Urinary bladder (tissue), 4 donors: ENCODE data around the gene MEIS1. TPM values are rescaled to one million over a fixed set of nuclear protein-coding genes. Genes with fewer than 3 reads are reported as not detected.

Experiments
- DNase-seq: peaks from one replicate; pipeline ENCODE4 v3.0.0-alpha.2; 2015; ENCODE audit errors: extremely low spot score
- H3K27ac ChIP-seq: one replicate; pipeline ENCODE4 v1.5.1; 2013; ENCODE audit warnings: low read depth, mild to moderate bottlenecking, moderate library complexity
- H3K36me3 ChIP-seq: one replicate; pipeline ENCODE4 v1.6.1; 2013; ENCODE audit warnings: mild to moderate bottlenecking, moderate library complexity; ENCODE audit not compliant: insufficient read depth
- H3K4me1 ChIP-seq: one replicate; pipeline ENCODE4 v1.6.1; 2013; ENCODE audit warnings: mild to moderate bottlenecking, moderate library complexity; ENCODE audit not compliant: insufficient read depth
- H3K4me3 ChIP-seq: one replicate; pipeline ENCODE4 v1.5.1; 2013; ENCODE audit warnings: low read depth, low read length
- WGBS: extraction: QIAGEN DNeasy Blood & Tissue Kit; methylation state at CpG from one replicate; pipeline ENCODE4 v1.1.7; 2013; 5-methylcytosine and 5-hydroxymethylcytosine counted together
- polyA plus RNA-seq: library from polyadenylated mRNA; stranded (reverse); fragments of 200-250 nt; gene quantifications from one replicate; pipeline ENCODE4 v1.2.3, GENCODE V29; 2013
- total RNA-seq: library from RNA; depleted of rRNA; stranded (reverse); fragments of >200 nt; gene quantifications from one replicate; pipeline ENCODE4 v1.2.3, GENCODE V29; 2014
- donor health status: healthy with polysubstance abuse.
- donor health status: healthy.

Gene MEIS1
- total and polyA plus RNA-seq, 2 donors: 46.5 to 213 TPM

DNA sequence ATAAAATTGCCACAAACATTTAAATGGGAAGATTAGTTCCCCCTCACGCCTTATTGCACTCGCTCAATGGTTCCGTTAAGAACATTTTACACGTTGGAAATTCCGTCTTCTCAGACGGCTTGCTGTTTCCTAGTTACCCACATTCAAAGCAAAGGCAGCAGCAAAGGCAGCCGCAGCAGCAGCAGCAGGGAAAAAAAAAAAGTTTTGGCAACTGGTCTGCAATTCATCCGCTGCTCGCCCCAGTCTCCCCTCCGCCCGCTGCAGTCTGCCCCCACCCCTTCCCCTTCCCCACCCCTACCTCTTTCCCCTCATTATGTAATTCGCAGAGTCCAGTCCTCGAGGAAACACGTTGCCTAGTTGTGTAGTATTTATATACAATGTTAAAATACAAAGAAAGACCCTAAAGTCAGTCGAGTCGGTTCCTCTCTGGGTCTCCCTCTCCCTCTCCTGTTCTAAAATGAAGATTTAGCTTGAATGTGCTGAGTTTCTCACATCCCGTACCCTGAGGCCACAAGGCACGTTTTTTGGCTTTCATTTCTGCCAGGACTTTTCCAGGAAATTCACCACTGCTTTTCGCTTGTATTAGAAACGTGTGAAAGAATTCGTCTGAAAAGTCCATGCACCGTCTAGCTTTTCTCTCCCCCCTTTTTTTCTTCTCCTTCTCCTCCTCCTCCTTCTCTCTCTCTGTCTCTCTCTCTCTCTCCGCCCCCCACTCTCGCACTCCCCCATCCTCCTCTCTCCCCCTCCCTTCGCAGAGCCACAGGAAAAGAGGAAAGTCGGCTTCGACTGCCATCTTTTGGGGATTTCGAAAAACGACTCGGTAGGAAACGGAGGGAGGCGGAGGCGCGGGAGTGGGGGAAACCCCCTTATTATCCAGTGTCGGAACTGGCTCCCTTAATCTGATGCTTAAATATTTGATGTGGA, 140.0 kb downstream of the MEIS1 start:
- peak; percentile 91 for DNase-seq
- Histone ChIP-seq H3K27ac (no peak overlapping the region), H3K4me3 (peak overlapping the region; percentile 60), H3K36me3 (no peaks in the 10 kb centered on the region), H3K4me1 (no peaks in the 10 kb centered on the region)
- WGBS: under 1% methylated on average over 34 of the region's 35 CpGs

DNA sequence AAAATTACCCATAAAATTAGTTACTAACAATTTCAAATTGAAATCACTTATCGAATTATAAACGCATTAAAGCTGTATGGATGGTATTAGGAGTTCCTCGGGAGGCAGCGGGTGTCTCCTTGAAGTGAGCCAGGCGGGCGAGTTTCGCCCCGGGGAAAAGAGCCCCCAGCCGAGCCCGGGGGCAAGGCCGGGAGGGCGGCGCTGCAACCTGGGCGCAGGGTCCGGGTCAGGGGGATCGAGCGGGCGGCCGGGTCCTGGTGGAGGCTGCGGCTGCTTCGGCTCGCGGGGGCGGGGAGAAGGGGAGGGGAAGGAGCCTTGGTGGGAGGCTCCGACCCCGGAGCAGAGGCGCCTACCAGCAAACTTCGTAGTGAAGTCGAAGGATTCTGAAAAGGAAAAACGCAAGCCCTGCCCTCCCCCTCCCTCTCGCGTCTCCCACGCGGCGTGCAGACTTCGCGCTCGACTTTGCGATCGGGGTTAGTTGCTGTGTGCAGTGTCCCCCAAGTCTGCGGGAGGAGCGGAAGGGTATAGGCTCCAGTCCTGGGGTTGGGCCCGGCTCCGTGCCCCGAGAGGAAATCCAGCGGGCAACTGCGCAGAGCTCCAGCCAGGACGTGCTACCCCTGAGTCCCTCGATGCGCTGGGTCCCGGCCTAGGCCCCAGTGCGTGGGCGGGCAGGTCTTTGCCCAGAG, 140.8 kb downstream of the MEIS1 start:
- Histone ChIP-seq H3K36me3 (no peaks in the 10 kb centered on the region), H3K4me1 (no peaks in the 10 kb centered on the region), H3K4me3 (peak overlapping the region; percentile 60), H3K27ac (no peak overlapping the region)
- WGBS: under 1% methylated on average over 53 of the region's 53 CpGs
- no peak for DNase-seq

DNA sequence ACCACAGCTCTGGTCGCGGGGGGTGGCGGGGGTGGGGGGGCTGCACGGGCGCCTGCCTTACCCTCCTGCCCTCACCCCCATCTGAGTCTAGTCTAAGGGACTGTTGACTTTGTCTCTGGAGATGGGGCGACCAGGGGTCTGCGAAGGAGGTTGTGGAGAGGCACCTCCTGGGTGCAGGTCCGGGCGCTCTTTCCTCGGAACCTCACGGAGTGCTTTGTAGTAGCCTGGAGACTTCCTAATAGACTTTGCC, 141.3 kb downstream of the MEIS1 start:
- peak overlapping the region; percentile 91 for H3K27ac ChIP-seq
- DNase-seq: no peak
- no peaks in the 10 kb centered on the region for H3K4me1 ChIP-seq
- H3K4me3 ChIP-seq: peak overlapping the region; percentile 60
- WGBS: 3% methylated on average over 11 of the region's 11 CpGs
- H3K36me3 ChIP-seq: no peaks in the 10 kb centered on the region

DNA sequence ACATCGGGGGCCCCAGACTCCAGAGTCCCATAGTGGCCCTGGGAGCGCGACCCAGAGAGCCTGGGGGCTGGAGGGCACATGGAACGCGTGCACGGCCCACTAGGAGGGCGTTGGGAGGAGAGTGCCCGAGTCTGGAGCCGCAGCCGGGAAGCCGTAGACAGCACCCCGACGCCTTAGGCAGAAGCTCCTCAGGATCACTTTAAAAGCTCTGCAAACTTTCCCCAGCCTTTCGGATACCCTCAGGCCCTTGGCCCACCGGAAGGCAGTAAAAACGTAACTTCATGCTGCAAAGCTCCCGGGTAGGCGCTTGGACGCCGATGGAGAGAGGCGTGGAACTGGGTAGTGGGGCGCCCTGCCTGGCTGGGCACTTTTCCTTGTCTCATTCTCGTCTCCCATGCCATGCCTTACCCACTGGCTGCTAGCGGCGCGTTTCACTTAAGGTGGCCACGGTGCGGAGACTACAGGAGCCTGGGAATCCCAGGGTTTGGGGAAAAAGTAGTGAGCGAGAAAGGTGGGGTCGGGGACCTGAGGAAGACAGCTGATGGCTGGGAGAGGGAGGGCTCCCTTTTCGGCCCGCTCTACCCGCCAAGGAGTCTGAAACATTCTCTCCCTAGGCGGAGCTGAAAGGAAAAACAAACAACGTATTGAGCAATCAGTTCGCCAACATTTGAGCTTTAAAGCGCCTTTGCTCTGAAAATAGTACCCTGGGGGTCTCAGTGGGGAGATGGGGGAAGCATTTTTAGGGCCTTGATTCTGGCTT, 141.8 kb downstream of the MEIS1 start:
- no peaks in the 10 kb centered on the region for H3K4me1 ChIP-seq
- no peaks in the 10 kb centered on the region for H3K36me3 ChIP-seq
- H3K27ac ChIP-seq: peak overlapping the region; percentile 91
- DNase-seq: no peak
- under 1% methylated on average over 37 of the region's 37 CpGs for WGBS
- peak overlapping the region; percentile 60 for H3K4me3 ChIP-seq

DNA sequence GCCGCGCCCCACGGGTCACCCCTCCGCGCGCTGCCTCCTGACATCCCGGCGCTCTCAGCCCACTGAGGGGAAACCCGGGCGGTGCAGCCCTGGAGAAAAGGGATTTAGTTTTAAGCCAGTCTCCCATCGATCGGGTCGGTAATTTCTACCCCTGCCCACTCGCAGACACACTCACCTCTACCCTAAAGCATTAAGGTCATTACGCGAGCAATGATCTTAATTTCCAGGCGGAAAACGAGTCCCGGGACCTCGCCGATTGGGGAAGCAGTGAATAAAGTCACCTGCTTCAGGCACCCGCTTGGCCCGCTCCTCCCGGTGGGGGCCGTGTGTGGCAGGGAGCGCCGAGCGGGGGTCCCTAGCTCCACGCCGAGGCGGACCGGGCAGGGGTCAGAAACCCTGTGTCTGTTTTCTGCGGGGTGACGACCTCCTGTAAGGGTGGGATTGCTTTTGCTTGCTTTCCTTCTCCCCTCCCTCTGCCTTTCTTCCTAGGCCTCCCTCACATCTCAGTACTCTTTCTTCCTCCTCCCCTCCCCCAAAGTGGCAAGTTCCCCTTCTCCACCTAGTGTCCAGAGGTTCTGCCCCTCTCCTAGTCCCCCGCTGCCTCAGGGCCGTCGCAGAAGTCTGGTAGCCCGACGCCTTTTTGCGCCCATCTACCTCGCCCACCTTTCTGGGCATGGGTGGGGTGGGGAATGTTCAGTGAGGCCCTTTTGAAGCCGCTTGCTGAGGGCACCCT, 142.6 kb downstream of the MEIS1 start:
- H3K4me1 ChIP-seq: no peaks in the 10 kb centered on the region
- no peak for DNase-seq
- WGBS: 4% methylated on average over 42 of the region's 42 CpGs
- no peaks in the 10 kb centered on the region for H3K36me3 ChIP-seq
- H3K4me3 ChIP-seq: peak overlapping the region; percentile 60
- H3K27ac ChIP-seq: peak overlapping the region; percentile 91

DNA sequence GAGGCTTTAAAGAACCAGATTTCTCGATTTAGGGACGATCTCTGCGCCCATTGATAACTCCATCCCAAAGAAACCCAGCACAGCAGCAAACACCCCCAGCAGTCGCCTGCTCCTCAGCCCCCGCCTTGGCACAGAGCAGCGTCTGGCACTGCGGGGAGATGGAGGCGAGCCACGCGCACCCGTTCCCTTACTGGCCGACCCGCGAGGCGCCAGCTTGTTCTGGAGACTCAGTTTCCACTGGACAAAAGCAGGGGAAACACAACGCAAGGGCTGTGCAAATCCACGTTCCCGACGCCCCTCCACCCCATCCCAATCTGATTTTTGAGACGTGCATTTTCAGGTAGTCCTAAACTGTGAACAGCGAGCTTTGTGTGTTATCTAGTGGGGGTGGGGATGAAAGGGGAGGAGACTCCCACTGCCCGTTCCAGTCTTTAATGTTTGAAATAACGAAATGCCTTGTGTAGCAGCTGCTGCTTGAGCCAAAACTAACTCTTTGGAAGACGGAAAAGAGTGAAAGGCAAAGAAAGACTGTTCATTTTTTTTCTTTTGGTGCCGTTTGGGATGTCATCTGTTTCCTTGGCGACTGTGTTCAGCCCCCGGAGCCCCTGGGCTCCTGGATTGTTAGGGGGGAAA, 143.2 kb downstream of the MEIS1 start:
- 11% methylated on average over 27 of the region's 27 CpGs for WGBS
- no peaks in the 10 kb centered on the region for H3K36me3 ChIP-seq
- peak overlapping the region; percentile 81 for H3K27ac ChIP-seq
- no peaks in the 10 kb centered on the region for H3K4me1 ChIP-seq
- no peak for DNase-seq
- H3K4me3 ChIP-seq: peak overlapping the region; percentile 60

DNA sequence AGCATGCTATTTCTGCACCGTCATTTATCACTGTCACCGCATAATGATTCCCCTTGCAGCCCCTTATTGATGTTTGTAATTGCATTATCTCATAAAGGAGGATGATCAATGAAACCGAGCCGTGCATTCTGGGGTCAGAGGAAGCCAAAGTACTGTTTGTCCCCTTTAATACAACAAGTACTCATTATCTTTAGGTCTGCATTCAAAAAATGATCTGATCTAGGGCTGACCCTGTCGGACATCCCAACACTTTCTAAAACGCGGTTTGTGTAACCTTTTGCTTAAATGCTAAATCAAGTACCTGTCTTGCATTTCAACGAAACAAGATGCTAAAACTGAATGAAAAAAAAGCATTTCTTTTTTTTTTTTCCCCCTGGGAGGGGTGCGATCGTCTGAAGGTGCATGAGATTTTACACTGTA, 143.8 kb downstream of the MEIS1 start:
- Histone ChIP-seq H3K36me3 (no peaks in the 10 kb centered on the region), H3K4me3 (peak overlapping the region; percentile 23), H3K4me1 (no peaks in the 10 kb centered on the region), H3K27ac (peak overlapping the region; percentile 81)
- DNase-seq: no peak
- WGBS: 14% methylated on average over 10 of the region's 10 CpGs

DNA sequence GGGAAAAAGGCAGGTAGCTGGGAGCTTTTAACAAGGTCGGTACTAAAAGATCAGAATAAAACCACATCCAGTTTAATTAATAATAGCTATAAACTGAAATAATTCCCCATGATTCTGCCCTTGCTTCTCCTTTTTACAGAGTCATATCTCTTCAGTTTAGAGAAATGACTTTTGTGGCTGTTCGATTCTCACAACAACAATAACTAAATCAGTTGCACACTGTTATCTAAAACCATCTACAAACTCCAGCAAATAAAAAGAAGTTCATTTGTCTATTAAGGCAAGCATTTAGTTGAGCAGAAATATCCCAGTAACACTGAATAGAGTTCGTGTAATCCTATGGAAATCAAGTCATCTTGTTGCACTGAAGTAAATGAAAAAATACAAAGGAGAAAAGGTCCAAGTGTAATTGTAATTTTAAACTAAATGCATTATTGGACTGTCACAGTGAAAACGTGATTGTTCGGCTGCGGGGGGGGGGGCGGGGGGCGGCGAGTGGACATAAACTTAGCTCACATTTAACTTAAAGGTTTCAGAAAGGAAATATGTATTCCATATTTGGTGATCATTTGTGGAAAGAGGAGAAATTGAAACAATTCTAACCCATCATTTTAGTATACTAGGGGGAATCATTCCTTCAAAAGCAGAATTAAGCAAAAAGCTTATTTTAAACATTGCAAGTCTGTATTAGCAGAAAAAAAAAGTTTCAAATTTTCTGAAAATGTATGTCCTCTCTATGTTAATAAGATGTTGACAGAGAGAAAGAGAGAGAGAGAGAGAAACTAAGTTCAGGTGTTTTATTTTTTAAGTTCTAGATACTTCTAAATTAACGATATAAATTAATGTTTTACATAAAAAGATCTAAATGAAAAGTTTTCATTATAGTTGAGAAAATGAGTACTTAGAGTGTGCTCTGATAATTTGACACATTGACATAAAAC, 144.5 kb downstream of the MEIS1 start:
- no peaks in the 10 kb centered on the region for H3K4me1 ChIP-seq
- 18% methylated on average over 10 of the region's 10 CpGs for WGBS

DNA sequence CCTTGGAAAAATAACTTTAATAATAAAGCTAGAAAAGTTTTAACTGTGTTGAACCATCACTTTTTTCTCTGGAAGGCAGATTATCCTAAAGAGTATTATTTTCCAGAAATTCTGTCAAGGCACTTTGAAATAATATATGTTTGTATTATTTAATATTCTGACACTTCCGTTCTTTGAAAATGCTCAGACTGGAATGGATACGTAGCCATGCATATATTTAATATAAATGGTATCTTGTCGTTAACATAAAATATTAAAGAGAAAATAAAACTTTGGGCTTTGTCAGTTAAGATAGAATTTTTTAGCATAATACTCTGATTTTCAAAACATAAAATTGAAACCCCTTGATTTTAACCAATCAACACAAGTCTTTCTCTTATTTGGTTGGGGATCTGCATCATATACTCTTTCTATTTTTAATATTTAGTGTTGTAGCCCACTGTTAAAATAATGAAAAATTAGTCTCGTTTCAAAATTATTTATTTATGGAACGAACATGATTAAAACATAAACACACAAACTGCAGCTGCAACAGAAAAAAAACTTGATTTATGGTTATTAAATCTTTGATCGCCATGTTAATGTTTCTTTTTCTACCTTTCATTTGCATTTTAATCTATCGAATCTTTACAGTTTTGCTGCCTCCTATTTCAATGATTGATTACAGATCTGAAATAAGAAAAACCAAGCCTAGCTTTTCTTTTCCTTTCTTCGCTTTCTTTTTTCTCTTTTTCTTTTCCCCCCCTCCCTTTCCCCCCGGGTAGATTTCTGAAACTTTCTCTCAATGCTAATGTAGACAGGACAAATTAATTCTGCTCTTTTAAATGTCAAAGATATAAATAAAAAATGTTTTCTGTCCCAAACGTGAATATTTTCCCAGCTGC, 145.5 kb downstream of the MEIS1 start:
- Histone ChIP-seq H3K4me3 (peak overlapping the region; percentile 36), H3K27ac (no peak overlapping the region), H3K36me3 (no peaks in the 10 kb centered on the region), H3K4me1 (no peaks in the 10 kb centered on the region)
- DNase-seq: no peak
- 18% methylated on average over 10 of the region's 10 CpGs for WGBS

More for the DNA sequence above, 144.5 kb downstream of the MEIS1 start:
- Histone ChIP-seq H3K27ac (no peak overlapping the region), H3K36me3 (no peaks in the 10 kb centered on the region), H3K4me3 (no peak overlapping the region)
- no peak for DNase-seq

DNA sequence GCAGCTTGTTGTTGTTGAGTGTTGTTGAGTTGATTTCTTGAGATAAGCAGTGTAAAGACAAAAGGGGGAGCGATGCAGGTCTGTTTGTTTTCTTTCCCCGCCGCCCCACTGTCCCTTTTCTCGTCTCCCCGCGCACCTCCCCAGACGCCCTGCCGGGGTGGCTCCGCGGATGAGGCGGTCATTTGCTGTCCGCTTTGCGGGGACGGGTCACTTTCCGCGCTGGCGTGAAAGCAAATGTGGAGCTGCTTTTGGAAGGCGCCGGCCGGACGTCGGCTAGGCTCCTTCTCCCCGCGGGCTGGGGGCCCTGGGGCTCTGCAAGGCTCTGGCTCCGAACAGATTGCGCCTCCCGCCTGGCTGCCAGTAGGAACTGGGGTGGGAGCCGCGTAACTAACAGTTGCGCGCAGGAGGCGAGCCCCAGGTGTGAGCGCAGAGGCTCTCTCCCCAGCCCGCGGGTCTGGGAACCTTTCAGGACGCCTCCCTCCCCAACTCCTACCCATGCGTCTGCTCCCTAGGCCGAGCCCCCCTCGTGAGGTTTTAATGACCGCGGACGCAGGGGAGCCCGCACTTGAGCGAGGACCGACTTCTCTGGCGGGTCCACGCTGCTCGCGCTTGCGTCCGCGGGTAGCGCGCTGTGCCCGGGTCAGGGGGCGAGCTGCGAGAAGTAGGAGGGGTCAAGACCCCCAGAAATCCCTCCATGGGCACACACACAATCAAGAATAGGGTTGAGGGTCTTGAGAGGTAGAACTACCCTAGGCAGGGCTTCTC, 146.6 kb downstream of the MEIS1 start:
- peak overlapping the region; percentile 36 for H3K4me3 ChIP-seq
- under 1% methylated on average over 57 of the region's 57 CpGs for WGBS
- no peaks in the 10 kb centered on the region for H3K4me1 ChIP-seq
- DNase-seq: no peak
- no peaks in the 10 kb centered on the region for H3K36me3 ChIP-seq
- H3K27ac ChIP-seq: peak overlapping the region; percentile 93
